H9 (cell line): ENCODE data around the gene FPGS. TPM values are rescaled to one million over a fixed set of nuclear protein-coding genes. Genes with fewer than 3 reads are reported as not detected.

ENCODE experiments used
- DNase-seq: peaks from one replicate; pipeline ENCODE4 v3.0.0-alpha.2; 2017
- H2AFZ ChIP-seq: one replicate; pipeline ENCODE4 v1.6.1; 2013; ENCODE audit warnings: mild to moderate bottlenecking, low read length, control low read depth, moderate library complexity
- H2AK5ac ChIP-seq: 2 replicates; pipeline ENCODE4 v1.6.1; 2013; ENCODE audit warnings: low read length, control low read depth, mixed read lengths; ENCODE audit not compliant: insufficient read length
- H2BK120ac ChIP-seq: one replicate; pipeline ENCODE4 v1.6.1; 2013; ENCODE audit warnings: low read depth, mild to moderate bottlenecking, low read length, control low read depth, inconsistent platforms; ENCODE audit not compliant: poor library complexity, severe bottlenecking
- H2BK12ac ChIP-seq: 2 replicates; pipeline ENCODE4 v1.6.1; 2013; ENCODE audit warnings: low read length, control low read depth, mixed read lengths, low read depth; ENCODE audit not compliant: insufficient read length
- H2BK15ac ChIP-seq: 2 replicates; pipeline ENCODE4 v1.6.1; 2013; ENCODE audit warnings: low read depth, low read length, control low read depth
- H2BK20ac ChIP-seq: one replicate; pipeline ENCODE4 v1.6.1; 2013; ENCODE audit warnings: low read depth, mild to moderate bottlenecking, low read length, control low read depth, inconsistent platforms; ENCODE audit not compliant: poor library complexity, severe bottlenecking
- H2BK5ac ChIP-seq: 2 replicates; pipeline ENCODE4 v1.6.1; 2013; ENCODE audit warnings: low read length, control low read depth, mixed read lengths; ENCODE audit not compliant: insufficient read length
- H3K14ac ChIP-seq: 2 replicates; pipeline ENCODE4 v1.6.1; 2013; ENCODE audit warnings: low read length, control low read depth; ENCODE audit not compliant: insufficient read depth
- H3K18ac ChIP-seq: 2 replicates; pipeline ENCODE4 v1.6.1; 2013; ENCODE audit warnings: low read depth, mild to moderate bottlenecking, mixed read lengths, low read length, control low read depth; ENCODE audit not compliant: insufficient read length
- H3K23ac ChIP-seq: 2 replicates; pipeline ENCODE4 v1.6.1; 2013; ENCODE audit warnings: low read length, control low read depth, mixed read lengths, low read depth; ENCODE audit not compliant: insufficient read length
- H3K23me2 ChIP-seq: 2 replicates; pipeline ENCODE4 v1.6.1; 2013; ENCODE audit warnings: low read depth, mild to moderate bottlenecking, mixed read lengths, low read length, control low read depth; ENCODE audit not compliant: insufficient read length, poor library complexity, severe bottlenecking
- H3K27ac ChIP-seq: 2 replicates; pipeline ENCODE4 v1.5.1; 2013; ENCODE audit warnings: low read length, control low read depth, mixed read lengths, low read depth; ENCODE audit not compliant: insufficient read length
- H3K27me3 ChIP-seq: 2 replicates; pipeline ENCODE4 v1.6.1; 2013; ENCODE audit warnings: low read length, control low read depth, inconsistent platforms; ENCODE audit not compliant: insufficient read depth
- H3K4ac ChIP-seq: 2 replicates; pipeline ENCODE4 v1.6.1; 2013; ENCODE audit warnings: low read depth, mild to moderate bottlenecking, control low read depth, inconsistent platforms, low read length, moderate library complexity
- H3K4me1 ChIP-seq: 2 replicates; pipeline ENCODE4 v1.6.1; 2013; ENCODE audit warnings: low read length, control low read depth, inconsistent platforms; ENCODE audit not compliant: insufficient read depth
- H3K4me2 ChIP-seq: 2 replicates; pipeline ENCODE4 v1.6.1; 2013; ENCODE audit warnings: low read length, control low read depth, mixed read lengths; ENCODE audit not compliant: insufficient read length, insufficient read depth
- H3K56ac ChIP-seq: 2 replicates; pipeline ENCODE4 v1.6.1; 2013; ENCODE audit warnings: low read depth, mild to moderate bottlenecking, mixed read lengths, low read length, control low read depth; ENCODE audit not compliant: insufficient read length
- H3K79me1 ChIP-seq: 2 replicates; pipeline ENCODE4 v1.6.1; 2013; ENCODE audit warnings: low read depth, mild to moderate bottlenecking, moderate library complexity, low read length, control low read depth, inconsistent platforms; ENCODE audit not compliant: insufficient read depth, poor library complexity, severe bottlenecking
- H3K79me2 ChIP-seq: 2 replicates; pipeline ENCODE4 v1.6.1; 2013; ENCODE audit warnings: low read length, control low read depth, inconsistent platforms; ENCODE audit not compliant: insufficient read depth
- H3K9ac ChIP-seq: 2 replicates; pipeline ENCODE4 v1.6.1; 2013; ENCODE audit warnings: low read length, control low read depth, mixed read lengths; ENCODE audit not compliant: insufficient read length; ENCODE audit errors: extremely low read depth
- H3K9me3 ChIP-seq: one replicate; pipeline ENCODE4 v1.6.1; 2013; ENCODE audit warnings: low read depth, low read length, inconsistent platforms; ENCODE audit not compliant: control insufficient read depth
- H3T11ph ChIP-seq: one replicate; pipeline ENCODE4 v1.6.1; 2013; ENCODE audit warnings: mild to moderate bottlenecking, low read length, control low read depth, inconsistent platforms
- H4K20me1 ChIP-seq: one replicate; pipeline ENCODE4 v1.6.1; 2013; ENCODE audit not compliant: control insufficient read depth, insufficient read length, insufficient read depth
- H4K5ac ChIP-seq: 2 replicates; pipeline ENCODE4 v1.6.1; 2013; ENCODE audit warnings: low read depth, mild to moderate bottlenecking, mixed read lengths, low read length, control low read depth; ENCODE audit not compliant: insufficient read length
- H4K8ac ChIP-seq: replicated peaks from 2 replicates; pipeline ENCODE4 v1.6.1; 2013; ENCODE audit warnings: low read length, control low read depth, mixed read lengths, low read depth; ENCODE audit not compliant: insufficient read length
- H4K91ac ChIP-seq: 2 replicates; pipeline ENCODE4 v1.6.1; 2013; ENCODE audit warnings: low read depth, mild to moderate bottlenecking, moderate library complexity, mixed read lengths, low read length, control low read depth; ENCODE audit not compliant: insufficient read length
- H3K27ac Mint-ChIP-seq, 3 experiments: 2 replicates in 2 of 3; 3 replicates in 1 of 3; pipeline ENCODE4 v1.8.0; 2020 to 2021; ENCODE audit warnings: mixed read lengths in 3 of 3, mild to moderate bottlenecking in 1 of 3, moderate library complexity in 1 of 3
- H3K27me3 Mint-ChIP-seq: 2 replicates; pipeline ENCODE4 v1.8.0; 2021; ENCODE audit warnings: low read depth, mild to moderate bottlenecking, moderate library complexity, mixed read lengths
- H3K36me3 Mint-ChIP-seq, 3 experiments: 2 replicates in 2 of 3; 3 replicates in 1 of 3; pipeline ENCODE4 v1.8.0; 2020 to 2021; ENCODE audit warnings: low read depth in 3 of 3, mixed read lengths in 3 of 3; ENCODE audit not compliant: insufficient read depth in 1 of 3
- H3K4me1 Mint-ChIP-seq, 2 experiments: 2 replicates each; pipeline ENCODE4 v1.8.0; 2020; ENCODE audit warnings: mixed read lengths in 2 of 2
- H3K4me3 Mint-ChIP-seq, 2 experiments: 2 replicates in 1 of 2; 3 replicates in 1 of 2; pipeline ENCODE4 v1.8.0; 2020 to 2021; ENCODE audit warnings: mild to moderate bottlenecking in 2 of 2, mixed read lengths in 2 of 2, moderate library complexity in 1 of 2
- H3K9me3 Mint-ChIP-seq, 2 experiments: 2 replicates in 1 of 2; 3 replicates in 1 of 2; pipeline ENCODE4 v1.8.0; 2020; ENCODE audit warnings: mild to moderate bottlenecking in 2 of 2, mixed read lengths in 2 of 2, moderate library complexity in 1 of 2
- CTCF ChIP-seq: fragments of 200-600 bp; sonication (generic); conservative IDR thresholded peaks from 3 replicates; pipeline ENCODE4 v1.8.0; 2021; ENCODE audit warnings: antibody characterized with exemption, mild to moderate bottlenecking
- WGBS: extraction: QIAGEN DNeasy Blood & Tissue Kit; methylation state at CpG from one replicate; pipeline ENCODE4 v1.1.7; 2013; ENCODE audit warnings: missing lambda C conversion rate, low lambda C conversion rate, mixed read lengths; ENCODE audit not compliant: insufficient read length; ENCODE audit errors: extremely low coverage; 5-methylcytosine and 5-hydroxymethylcytosine counted together
- total RNA-seq: library from RNA; stranded (reverse); gene quantifications from 2 replicates; pipeline ENCODE4 v1.2.1, GENCODE V29; 2021

The FPGS gene
- total RNA-seq, 1 experiment from 2014 or later = 68.4 TPM

GRCh38 chr9:127770583-127770904 lies 32.1 kb upstream of the FPGS start:
- Mint-ChIP-seq H3K4me3 (peak overlapping the region; percentile 74 to 87), H3K27me3 (peaks cover 6% of the 10 kb centered on the region), H3K36me3 (no peaks in the 10 kb centered on the region), H3K9me3 (no peaks in the 10 kb centered on the region; a peak in 1 of 5 replicates), H3K4me1 (peaks cover 28 to 34% of the 10 kb centered on the region in 2 experiments), H3K27ac (no peak overlapping the region; a peak in 1 of 7 replicates)
- H4K20me1 ChIP-seq = no peaks in the 10 kb centered on the region
- TF ChIP-seq CTCF = no peak
- no peak overlapping the region for H4K5ac ChIP-seq
- H3K79me1 ChIP-seq = no peaks in the 10 kb centered on the region
- H3K18ac ChIP-seq = no peak overlapping the region
- H3T11ph ChIP-seq = no peak overlapping the region
- H3K27me3 ChIP-seq = no peaks in the 10 kb centered on the region
- H3K4me2 ChIP-seq = peak overlapping the region; percentile 64
- H2AFZ ChIP-seq = no peak overlapping the region
- no peak overlapping the region for H2BK120ac ChIP-seq
- H3K27ac ChIP-seq = no peak overlapping the region
- no peak overlapping the region for H2BK20ac ChIP-seq
- peaks cover 6% of the 10 kb centered on the region for H3K23me2 ChIP-seq
- no peaks in the 10 kb centered on the region for H3K9me3 ChIP-seq
- no peak for DNase-seq
- H3K4me1 ChIP-seq = peaks cover 8% of the 10 kb centered on the region
- H2AK5ac ChIP-seq = no peak overlapping the region
- H3K4ac ChIP-seq = no peak overlapping the region
- no peak overlapping the region for H3K23ac ChIP-seq
- no CpG with 5 or more reads among the region's 3 CpGs for WGBS
- H3K56ac ChIP-seq = no peak overlapping the region
- no peaks in the 10 kb centered on the region for H3K79me2 ChIP-seq
- no peak overlapping the region for H4K91ac ChIP-seq
- H2BK12ac ChIP-seq = no peak overlapping the region
- H3K9ac ChIP-seq = no peak overlapping the region
- no peak overlapping the region for H3K14ac ChIP-seq
- H2BK5ac ChIP-seq = no peak overlapping the region
- no peak overlapping the region for H2BK15ac ChIP-seq
- H4K8ac ChIP-seq = no peak overlapping the region
